ENCODE data around the gene G2E3.

GRCh38 chr14:30648471-30648870 lies 89.5 kb downstream of the G2E3 start:
- no peak for TF ChIP-seq EZH2 (IDR thresholded peaks at IDR 0.05)
- no peak for TF ChIP-seq POLR2AphosphoS5 (IDR thresholded peaks at IDR 0.05; ENCODE audit: borderline replicate concordance, low read depth, low read length)
- TF ChIP-seq FOXP2 (optimal IDR thresholded peaks at IDR 0.05; ENCODE audit: control extremely low read depth, extremely low read length, insufficient read depth), result no peak

Data from SK-N-MC (cell line).